Pancreas (tissue), 10 donors: ENCODE measurements around the gene SULF2. TPM values are rescaled to one million over a fixed set of nuclear protein-coding genes. Genes with fewer than 3 reads are reported as not detected.
"Not testable (repeated sequence)": the region's sequence is repeated elsewhere in the genome, so short reads cannot be mapped to it uniquely, and the experiment has no call there.

Experiments
- ATAC-seq, 4 donors: fragments of 200-7000 bp; cut with Tn5 transposase; one replicate each; pipeline versions ENCODE4 v1.8.0 to v1.9.1; 2020; ENCODE audit warnings: mild to moderate bottlenecking in 4 of 4, moderate library complexity in 4 of 4
- DNase-seq, 6 donors: peaks; one replicate each; pipeline ENCODE4 v3.0.0-alpha.2; 2020
- FAIRE-seq: peaks from 2 replicates; lab custom pipeline; 2012; peaks lifted over from hg19 to GRCh38; lab: Jason Lieb, UNC
- H3K27ac ChIP-seq, 4 donors: fragments of 200-600 bp; sonication (generic); 1 replicate in 3 of 4; 2 replicates in 1 of 4; pipeline versions ENCODE4 v1.5.0 to v1.8.0; 2020
- H3K27me3 ChIP-seq, 4 donors: fragments of 200-600 bp; one replicate each; pipeline ENCODE4 v1.8.0; 2021
- H3K36me3 ChIP-seq, 3 donors: fragments of 200-600 bp; sonication (generic) in 1 of 3; one replicate each; pipeline versions ENCODE4 v1.5.0 to v1.8.0; 2020 to 2021
- H3K4me1 ChIP-seq, 3 donors: fragments of 200-600 bp; one replicate each; pipeline ENCODE4 v1.8.0; 2021
- H3K4me3 ChIP-seq, 4 donors: fragments of 200-600 bp; sonication (generic) in 2 of 4; one replicate each; pipeline versions ENCODE4 v1.5.0 to v1.8.0; 2020 to 2021
- H3K9me3 ChIP-seq, 4 donors: fragments of 200-600 bp; one replicate each; pipeline ENCODE4 v1.8.0; 2021
- WGBS, 2 donors: extraction: QIAGEN DNeasy Blood & Tissue Kit; methylation state at CpG; one replicate each; pipeline ENCODE4 v1.1.7; 2013; 5-methylcytosine and 5-hydroxymethylcytosine counted together
- intact Hi-C, 3 donors: fragments of 100-400 bp; cut with DNase I; formaldehyde crosslinking; loops; one replicate each; pipeline versions ENCODE4 v1.11.1 to v1.14.2; 2022
- polyA plus RNA-seq, 2 donors: library from polyadenylated mRNA; stranded (reverse); fragments of 200-250 nt; gene quantifications; one replicate each; pipeline ENCODE4 v1.2.3, GENCODE V29; 2013
- total RNA-seq, 6 donors: library from RNA; stranded (reverse); fragmentation: NEBNext Ultra II Directional in 4 of 6; extraction: Animal tissue kit (Norgen Biotek cat#: 25700) in 4 of 6; gene quantifications; one replicate each; pipeline versions ENCODE4 v1.2.1 to v1.2.4, GENCODE V29; 2021 to 2023
- TF ChIP-seq, protein P1 (sequence below), 4 donors: fragments of 200-600 bp; sonication (generic) in 3 of 4; IDR thresholded peaks; one replicate each; pipeline versions ENCODE4 v1.5.0 to v1.8.0; 2021; ENCODE audit warnings: antibody characterized with exemption in 4 of 4
- donor health status: healthy with polysubstance abuse.
- donor health status: DM: no; HTN: no; CAD: no; lungs with moderate emphysema.
- donor health status: DM: no; HTN: no; CAD: no.
- donor health status: control.
- donor health status: control.
- donor health status: Bipolar disorder and iron deficiency.
- donor health status: DM: yes; HTN: yes; CAD: no.
- donor health status: DM: no; HTN: no; CAD: no.
- donor health status: DM: no; HTN: no; CAD: no.
- donor health status: DM: yes; HTN: yes; CAD: no.

SULF2 gene
- total and polyA plus RNA-seq, 8 donors: 4.5 to 41.7 (median 9.2) TPM

DNA sequence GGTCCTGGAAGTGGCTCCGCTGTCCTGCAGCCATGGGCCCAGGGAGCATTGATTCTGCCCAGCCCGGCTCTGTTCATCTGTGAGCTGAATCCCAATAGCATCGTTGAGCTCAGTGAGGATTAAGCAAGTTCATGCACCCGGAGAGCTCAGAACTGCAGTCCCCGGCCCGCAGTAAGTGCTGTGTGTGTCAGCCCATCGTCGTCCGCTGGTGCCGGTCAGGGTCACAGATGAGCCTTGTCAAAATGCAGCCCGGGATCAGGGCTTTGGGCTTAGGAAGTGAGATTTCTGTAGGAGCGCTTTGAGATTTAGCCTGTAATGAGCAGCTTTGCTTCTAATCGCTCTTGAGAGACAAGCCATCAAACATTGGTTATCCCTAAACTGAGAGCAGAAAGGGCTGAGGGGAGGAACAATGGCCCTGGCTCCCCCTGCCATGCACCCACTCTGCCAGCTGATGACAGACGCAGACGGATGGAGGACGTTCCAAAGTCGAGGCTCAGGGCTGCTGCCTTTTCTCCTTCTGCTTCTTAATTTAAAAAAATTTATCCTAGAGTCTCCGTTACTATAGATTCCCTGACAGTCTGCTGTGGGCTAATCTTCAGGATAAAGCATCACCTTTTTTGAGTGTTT is 25.6 kb upstream of the SULF2 start:
- Histone ChIP-seq H3K27me3 (peaks cover 0 to 4% (median 0%) of the 10 kb centered on the region in 4 donors), H3K9me3 (no peaks in the 10 kb centered on the region), H3K36me3 (no peaks in the 10 kb centered on the region), H3K4me3 (no peak overlapping the region), H3K4me1 (no peaks in the 10 kb centered on the region), H3K27ac (no peak overlapping the region)
- no peak for ATAC-seq
- intact Hi-C loops: no loop called here
- no peak for DNase-seq
- WGBS, 2 donors: 37 to 54% methylated on average over 18 of the region's 18 CpGs
- FAIRE-seq: no peak
- TF ChIP-seq, protein P1, sequence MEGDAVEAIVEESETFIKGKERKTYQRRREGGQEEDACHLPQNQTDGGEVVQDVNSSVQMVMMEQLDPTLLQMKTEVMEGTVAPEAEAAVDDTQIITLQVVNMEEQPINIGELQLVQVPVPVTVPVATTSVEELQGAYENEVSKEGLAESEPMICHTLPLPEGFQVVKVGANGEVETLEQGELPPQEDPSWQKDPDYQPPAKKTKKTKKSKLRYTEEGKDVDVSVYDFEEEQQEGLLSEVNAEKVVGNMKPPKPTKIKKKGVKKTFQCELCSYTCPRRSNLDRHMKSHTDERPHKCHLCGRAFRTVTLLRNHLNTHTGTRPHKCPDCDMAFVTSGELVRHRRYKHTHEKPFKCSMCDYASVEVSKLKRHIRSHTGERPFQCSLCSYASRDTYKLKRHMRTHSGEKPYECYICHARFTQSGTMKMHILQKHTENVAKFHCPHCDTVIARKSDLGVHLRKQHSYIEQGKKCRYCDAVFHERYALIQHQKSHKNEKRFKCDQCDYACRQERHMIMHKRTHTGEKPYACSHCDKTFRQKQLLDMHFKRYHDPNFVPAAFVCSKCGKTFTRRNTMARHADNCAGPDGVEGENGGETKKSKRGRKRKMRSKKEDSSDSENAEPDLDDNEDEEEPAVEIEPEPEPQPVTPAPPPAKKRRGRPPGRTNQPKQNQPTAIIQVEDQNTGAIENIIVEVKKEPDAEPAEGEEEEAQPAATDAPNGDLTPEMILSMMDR (IDR thresholded peaks at IDR 0.05): no peak

DNA sequence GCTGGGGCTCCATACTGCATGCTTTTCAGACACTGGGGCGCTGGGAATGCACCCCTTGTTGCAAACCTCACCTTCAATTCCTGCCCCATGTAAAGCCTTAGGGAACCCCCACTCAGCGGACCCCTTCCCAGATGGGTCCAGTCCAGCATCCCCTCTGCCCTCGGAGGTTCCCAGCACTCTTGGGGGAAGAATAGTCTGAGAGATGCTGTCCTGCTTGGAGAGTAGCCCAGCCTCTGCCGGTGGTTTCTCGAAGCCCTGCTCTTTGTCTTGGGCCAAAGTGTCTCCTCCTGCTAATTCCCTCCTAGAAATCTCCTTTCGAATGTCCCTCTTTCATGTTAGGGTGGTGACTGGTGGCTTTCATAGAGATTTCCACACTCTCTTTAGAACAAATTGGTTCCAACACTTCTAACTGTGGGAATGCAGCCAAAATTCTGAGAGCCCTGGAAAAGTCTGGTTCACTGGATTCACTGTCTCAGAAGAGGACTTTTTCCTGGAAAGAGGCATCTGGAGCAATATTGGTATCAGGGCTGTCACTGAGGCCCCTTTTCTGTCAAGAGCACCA is 24.9 kb upstream of the SULF2 start:
- ATAC-seq (no peak), DNase-seq (no peak), FAIRE-seq (no peak)
- TF ChIP-seq, protein P1 (IDR thresholded peaks at IDR 0.05): no peak
- Histone ChIP-seq H3K27ac (no peak overlapping the region), H3K4me1 (no peaks in the 10 kb centered on the region), H3K4me3 (no peak overlapping the region), H3K9me3 (no peaks in the 10 kb centered on the region), H3K36me3 (no peaks in the 10 kb centered on the region), H3K27me3 (peaks cover 0 to 4% (median 0%) of the 10 kb centered on the region in 4 donors)
- WGBS, 2 donors: 50 to 58% methylated on average over 6 of the region's 6 CpGs
- intact Hi-C loops: no loop called here

DNA sequence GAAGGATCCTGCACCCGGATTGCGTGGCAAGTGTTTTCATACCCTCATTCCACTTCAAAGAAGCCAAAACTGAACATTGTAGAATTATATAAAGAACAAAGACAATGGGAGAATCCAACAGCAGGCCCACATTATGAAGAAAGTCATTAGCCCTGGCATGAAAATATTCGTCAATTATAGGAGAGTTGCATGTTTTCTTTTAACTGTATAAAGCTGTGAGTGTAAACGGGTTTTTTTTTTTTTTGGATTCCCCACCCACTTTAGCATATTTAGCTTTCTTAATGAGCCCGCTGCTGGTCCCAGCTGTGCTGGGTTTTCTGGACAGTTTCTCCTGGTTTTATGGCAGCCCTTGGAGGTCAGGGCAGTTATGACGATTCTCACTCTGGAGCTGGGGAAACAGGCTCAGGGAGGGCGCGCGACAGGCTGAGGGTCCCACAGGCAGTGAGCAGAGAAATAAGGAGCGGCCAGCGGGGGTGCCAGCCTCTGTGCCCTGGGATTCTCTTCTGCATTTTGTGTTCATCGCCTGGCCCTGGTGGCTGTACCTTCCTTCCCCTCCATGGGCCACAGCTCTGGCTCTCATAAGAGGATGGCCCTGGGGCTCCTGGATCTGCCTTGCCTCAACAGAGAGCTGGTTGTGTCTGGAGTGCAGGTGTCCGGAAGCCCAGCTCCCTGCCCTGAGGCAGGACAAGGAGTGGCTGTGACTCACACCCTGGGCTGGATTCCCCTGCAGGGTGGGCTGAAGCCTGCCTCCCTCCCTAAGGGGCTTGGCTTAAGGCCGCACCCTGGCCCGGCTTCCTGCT is 24.1 kb upstream of the SULF2 start:
- Histone ChIP-seq H3K36me3 (no peaks in the 10 kb centered on the region), H3K27me3 (peaks cover 0 to 4% (median 0%) of the 10 kb centered on the region in 4 donors), H3K9me3 (no peaks in the 10 kb centered on the region), H3K4me3 (no peak overlapping the region), H3K27ac (no peak overlapping the region), H3K4me1 (no peaks in the 10 kb centered on the region)
- TF ChIP-seq, protein P1 (IDR thresholded peaks at IDR 0.05): no peak
- no peak for FAIRE-seq
- WGBS, 2 donors: 61 to 72% methylated on average over 15 of the region's 15 CpGs
- DNase-seq: no peak
- intact Hi-C loops: no loop called here
- ATAC-seq: peak in 1 of 4 donors; percentile 53

DNA sequence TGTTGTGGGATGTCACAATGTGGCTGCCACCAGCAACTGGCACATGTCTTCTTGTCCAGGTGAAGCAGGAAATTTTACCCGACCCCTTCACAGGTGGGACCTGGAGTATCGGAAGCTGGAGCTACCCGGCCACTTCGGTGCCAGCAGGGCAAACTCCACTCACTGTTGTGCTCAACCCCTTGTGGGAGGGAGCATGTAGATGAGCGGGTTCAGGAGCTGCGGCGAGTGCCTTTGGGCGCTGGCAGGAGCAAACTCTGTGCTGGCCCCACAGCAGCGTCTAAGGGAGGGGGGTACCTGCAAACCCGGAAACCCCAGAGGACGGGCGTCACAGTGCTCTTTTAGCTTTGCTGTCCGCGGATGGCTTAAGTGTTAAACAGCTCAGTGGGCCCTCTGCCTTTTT is 20.7 kb upstream of the SULF2 start:
- no peak for DNase-seq
- peaks cover 0 to 4% (median 0%) of the 10 kb centered on the region in 4 donors for H3K27me3 ChIP-seq
- intact Hi-C loops: no loop called here
- no peak overlapping the region for H3K27ac ChIP-seq
- no peak for FAIRE-seq
- H3K4me3 ChIP-seq: no peak overlapping the region
- no peaks in the 10 kb centered on the region for H3K9me3 ChIP-seq
- ATAC-seq: no peak
- no peaks in the 10 kb centered on the region for H3K36me3 ChIP-seq
- 19 to 28% methylated on average over 14 of the region's 14 CpGs for WGBS, 2 donors
- TF ChIP-seq, protein P1 (IDR thresholded peaks at IDR 0.05): no peak
- no peaks in the 10 kb centered on the region for H3K4me1 ChIP-seq

DNA sequence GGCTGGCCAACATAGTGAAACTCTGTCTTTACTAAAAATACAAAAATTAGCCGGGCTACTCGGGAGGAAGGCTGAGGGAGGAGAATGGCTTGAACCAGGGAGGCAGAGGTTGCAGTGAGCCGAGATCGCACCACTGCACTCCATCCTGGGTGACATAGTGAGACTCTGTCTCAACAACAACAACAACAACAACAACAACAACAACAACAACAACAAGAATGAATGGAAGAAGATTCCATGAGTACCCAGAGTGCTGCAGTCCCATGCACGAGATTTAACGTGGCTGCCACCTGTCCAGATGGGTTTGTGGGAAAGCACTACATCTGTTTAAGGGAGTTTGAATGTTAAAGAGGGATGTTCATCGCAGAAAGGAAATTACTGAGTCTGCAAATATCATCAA is 19.7 kb upstream of the SULF2 start:
- DNase-seq, FAIRE-seq, H3K9me3 ChIP-seq, H3K36me3 ChIP-seq, H3K27ac ChIP-seq, H3K4me3 ChIP-seq, H3K4me1 ChIP-seq, ATAC-seq, H3K27me3 ChIP-seq, intact Hi-C loops: not testable (repeated sequence)
- 62 to 72% methylated on average over 7 of the region's 7 CpGs for WGBS, 2 donors

DNA sequence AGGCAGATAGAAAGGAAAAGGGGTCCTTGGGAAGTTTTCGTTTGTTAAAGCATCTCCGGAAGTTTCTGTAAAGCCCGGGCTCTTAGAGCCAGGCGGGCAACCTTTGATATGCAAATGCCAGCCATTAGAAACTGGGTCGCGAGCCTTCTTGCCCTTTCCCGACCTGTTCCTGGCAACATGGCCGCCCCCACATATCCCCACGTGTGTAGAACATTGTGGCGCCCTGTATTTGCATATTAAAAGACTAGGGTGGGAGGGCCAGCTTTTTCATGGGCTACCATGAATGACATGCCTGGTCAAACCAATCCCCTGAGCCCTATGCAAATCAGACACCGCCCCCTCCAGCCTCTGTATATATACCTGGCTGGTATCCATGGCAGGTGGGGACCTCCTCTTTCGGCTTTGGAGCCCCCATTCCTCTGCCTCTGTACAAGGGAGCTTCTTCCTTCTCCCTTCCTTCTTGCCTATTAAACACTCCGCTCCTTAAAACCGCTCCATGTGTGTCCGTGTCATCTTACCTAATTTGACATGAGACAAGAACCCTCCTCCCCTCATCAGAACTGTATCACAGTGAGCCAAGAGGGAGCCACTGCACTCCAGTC is 19.0 kb upstream of the SULF2 start:
- FAIRE-seq, ATAC-seq, H3K9me3 ChIP-seq, H3K36me3 ChIP-seq, H3K27ac ChIP-seq, H3K27me3 ChIP-seq, H3K4me1 ChIP-seq, DNase-seq, intact Hi-C loops, H3K4me3 ChIP-seq: not testable (repeated sequence)
- 73 to 82% methylated on average over 15 of the region's 15 CpGs for WGBS, 2 donors
